Measurements from ENCODE around the gene MLLT3. TPM values are rescaled to one million over a fixed set of nuclear protein-coding genes. Genes with fewer than 3 reads are reported as not detected.

The MLLT3 gene
- total RNA-seq, 1 donor from 2014 or later, result 35.1 TPM

- H3K4me1 Mint-ChIP-seq (ENCODE audit: low read depth, unreplicated experiment), result peaks cover 28% of the 10 kb centered on the region
Observed at GRCh38 chr9:20509466-20509865, 112.8 kb downstream of the MLLT3 start.

GRCh38 chr9:20508242-20508641, 114.1 kb downstream of the MLLT3 start:
- no peaks in the 10 kb centered on the region for H3K27me3 Mint-ChIP-seq (ENCODE audit: low read depth, unreplicated experiment)
- Histone ChIP-seq H3K27ac (ENCODE audit: low read depth, low read length) (no peak overlapping the region), H3K4me2 (ENCODE audit: low read length) (no peak overlapping the region), H3K4me3 (ENCODE audit: insufficient read depth, low read depth, low read length) (no peak overlapping the region), H3K9ac (ENCODE audit: low read length) (no peak overlapping the region), H3K27me3 (ENCODE audit: insufficient read depth, low read length) (no peaks in the 10 kb centered on the region), H3K79me2 (ENCODE audit: insufficient read depth, low read length) (no peaks in the 10 kb centered on the region), H2AFZ (ENCODE audit: low read depth, low read length) (no peak overlapping the region), H3K36me3 (ENCODE audit: insufficient read depth, low read length) (no peaks in the 10 kb centered on the region), H4K20me1 (ENCODE audit: insufficient read depth, low read length) (no peaks in the 10 kb centered on the region), H3K9me3 (ENCODE audit: insufficient read depth, low read depth, low read length) (no peaks in the 10 kb centered on the region), H3K4me1 (ENCODE audit: insufficient read depth, low read length) (peaks cover 12% of the 10 kb centered on the region)
- H3K4me3 Mint-ChIP-seq (ENCODE audit: unreplicated experiment), result no peak overlapping the region
- no peak for TF ChIP-seq EZH2 (IDR thresholded peaks at IDR 0.05; ENCODE audit: insufficient read depth, low read length)
- TF ChIP-seq, protein P1, sequence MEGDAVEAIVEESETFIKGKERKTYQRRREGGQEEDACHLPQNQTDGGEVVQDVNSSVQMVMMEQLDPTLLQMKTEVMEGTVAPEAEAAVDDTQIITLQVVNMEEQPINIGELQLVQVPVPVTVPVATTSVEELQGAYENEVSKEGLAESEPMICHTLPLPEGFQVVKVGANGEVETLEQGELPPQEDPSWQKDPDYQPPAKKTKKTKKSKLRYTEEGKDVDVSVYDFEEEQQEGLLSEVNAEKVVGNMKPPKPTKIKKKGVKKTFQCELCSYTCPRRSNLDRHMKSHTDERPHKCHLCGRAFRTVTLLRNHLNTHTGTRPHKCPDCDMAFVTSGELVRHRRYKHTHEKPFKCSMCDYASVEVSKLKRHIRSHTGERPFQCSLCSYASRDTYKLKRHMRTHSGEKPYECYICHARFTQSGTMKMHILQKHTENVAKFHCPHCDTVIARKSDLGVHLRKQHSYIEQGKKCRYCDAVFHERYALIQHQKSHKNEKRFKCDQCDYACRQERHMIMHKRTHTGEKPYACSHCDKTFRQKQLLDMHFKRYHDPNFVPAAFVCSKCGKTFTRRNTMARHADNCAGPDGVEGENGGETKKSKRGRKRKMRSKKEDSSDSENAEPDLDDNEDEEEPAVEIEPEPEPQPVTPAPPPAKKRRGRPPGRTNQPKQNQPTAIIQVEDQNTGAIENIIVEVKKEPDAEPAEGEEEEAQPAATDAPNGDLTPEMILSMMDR (IDR thresholded peaks at IDR 0.05; ENCODE audit: insufficient read depth, low read depth, low read length), result no peak
- peaks cover 22% of the 10 kb centered on the region for H3K4me1 Mint-ChIP-seq (ENCODE audit: low read depth, unreplicated experiment)
- H3K36me3 Mint-ChIP-seq (ENCODE audit: low read depth, unreplicated experiment), result peaks cover 1% of the 10 kb centered on the region
- H3K27ac Mint-ChIP-seq (ENCODE audit: unreplicated experiment), result no peak overlapping the region
- no peaks in the 10 kb centered on the region for H3K9me3 Mint-ChIP-seq (ENCODE audit: unreplicated experiment)
- DNase-seq (ENCODE audit: low read depth), result no peak
- no peak for FAIRE-seq

More at GRCh38 chr9:20509466-20509865, 112.8 kb downstream of the MLLT3 start:
- no peak overlapping the region for H3K4me3 ChIP-seq (ENCODE audit: insufficient read depth, low read depth, low read length)
- no peak overlapping the region for H3K27ac Mint-ChIP-seq (ENCODE audit: unreplicated experiment)
- H3K4me3 Mint-ChIP-seq (ENCODE audit: unreplicated experiment), result no peak overlapping the region
- H4K20me1 ChIP-seq (ENCODE audit: insufficient read depth, low read length), result no peaks in the 10 kb centered on the region
- no peak overlapping the region for H3K4me2 ChIP-seq (ENCODE audit: low read length)
- H2AFZ ChIP-seq (ENCODE audit: low read depth, low read length), result no peak overlapping the region
- H3K79me2 ChIP-seq (ENCODE audit: insufficient read depth, low read length), result no peaks in the 10 kb centered on the region
- H3K27me3 Mint-ChIP-seq (ENCODE audit: low read depth, unreplicated experiment), result no peaks in the 10 kb centered on the region
- H3K36me3 ChIP-seq (ENCODE audit: insufficient read depth, low read length), result no peaks in the 10 kb centered on the region
- no peak for TF ChIP-seq EZH2 (IDR thresholded peaks at IDR 0.05; ENCODE audit: insufficient read depth, low read length)
- TF ChIP-seq, protein P1 (IDR thresholded peaks at IDR 0.05; ENCODE audit: insufficient read depth, low read depth, low read length), result no peak
- DNase-seq (ENCODE audit: low read depth) (no peak), FAIRE-seq (no peak)
- H3K9me3 Mint-ChIP-seq (ENCODE audit: unreplicated experiment), result no peaks in the 10 kb centered on the region
- peaks cover 14% of the 10 kb centered on the region for H3K4me1 ChIP-seq (ENCODE audit: insufficient read depth, low read length)
- no peaks in the 10 kb centered on the region for H3K9me3 ChIP-seq (ENCODE audit: insufficient read depth, low read depth, low read length)
- H3K27ac ChIP-seq (ENCODE audit: low read depth, low read length), result no peak overlapping the region
- peaks cover 1% of the 10 kb centered on the region for H3K36me3 Mint-ChIP-seq (ENCODE audit: low read depth, unreplicated experiment)
- no peaks in the 10 kb centered on the region for H3K27me3 ChIP-seq (ENCODE audit: insufficient read depth, low read length)
- H3K9ac ChIP-seq (ENCODE audit: low read length), result no peak overlapping the region

GRCh38 chr9:20507431-20507830, 114.9 kb downstream of the MLLT3 start:
- Mint-ChIP-seq H3K27me3 (ENCODE audit: low read depth, unreplicated experiment) (no peaks in the 10 kb centered on the region), H3K27ac (ENCODE audit: unreplicated experiment) (no peak overlapping the region), H3K4me1 (ENCODE audit: low read depth, unreplicated experiment) (peaks cover 14% of the 10 kb centered on the region), H3K36me3 (ENCODE audit: low read depth, unreplicated experiment) (peaks cover 1% of the 10 kb centered on the region), H3K4me3 (ENCODE audit: unreplicated experiment) (no peak overlapping the region), H3K9me3 (ENCODE audit: unreplicated experiment) (no peaks in the 10 kb centered on the region)
- Histone ChIP-seq H3K27ac (ENCODE audit: low read depth, low read length) (no peak overlapping the region), H3K27me3 (ENCODE audit: insufficient read depth, low read length) (no peaks in the 10 kb centered on the region), H2AFZ (ENCODE audit: low read depth, low read length) (no peak overlapping the region), H3K4me3 (ENCODE audit: insufficient read depth, low read depth, low read length) (no peak overlapping the region), H3K36me3 (ENCODE audit: insufficient read depth, low read length) (no peaks in the 10 kb centered on the region), H3K4me2 (ENCODE audit: low read length) (no peak overlapping the region), H3K79me2 (ENCODE audit: insufficient read depth, low read length) (no peaks in the 10 kb centered on the region), H3K4me1 (ENCODE audit: insufficient read depth, low read length) (peaks cover 7% of the 10 kb centered on the region), H3K9me3 (ENCODE audit: insufficient read depth, low read depth, low read length) (no peaks in the 10 kb centered on the region), H3K9ac (ENCODE audit: low read length) (no peak overlapping the region), H4K20me1 (ENCODE audit: insufficient read depth, low read length) (no peaks in the 10 kb centered on the region)
- FAIRE-seq (no peak), DNase-seq (ENCODE audit: low read depth) (no peak)
- no peak for TF ChIP-seq EZH2 (IDR thresholded peaks at IDR 0.05; ENCODE audit: insufficient read depth, low read length)
